Lower leg skin (tissue), 3 donors: ENCODE data around the gene POC1B.

ENCODE experiments used
- CTCF ChIP-seq, 3 donors: fragments of 450-650 bp; IDR thresholded peaks; one replicate each; pipeline ENCODE4 v1.5.1; 2016; ENCODE audit warnings: antibody characterized with exemption in 3 of 3, mild to moderate bottlenecking in 3 of 3, moderate library complexity in 2 of 3
- POLR2A ChIP-seq, 2 donors: fragments of 450-650 bp; IDR thresholded peaks; one replicate each; pipeline ENCODE4 v1.6.1; 2016 to 2017; ENCODE audit warnings: antibody characterized with exemption in 2 of 2, mild to moderate bottlenecking in 1 of 2, moderate library complexity in 1 of 2

GRCh38 chr12:89507015-89507824 lies 18.6 kb downstream of the POC1B start:
- TF ChIP-seq CTCF (IDR thresholded peaks at IDR 0.05) (no peak), POLR2A (IDR thresholded peaks at IDR 0.05) (no peak)
